CD14-positive monocyte (primary cell): ENCODE measurements around the gene VWA1. TPM values are rescaled to one million over a fixed set of nuclear protein-coding genes. Genes with fewer than 3 reads are reported as not detected.
"Not testable (repeated sequence)": the region's sequence is repeated elsewhere in the genome, so short reads cannot be mapped to it uniquely, and the experiment has no call there.

ENCODE experiments used
- DNase-seq, 3 donors: peaks; one replicate each; pipeline ENCODE4 v3.0.0-alpha.2; 2011 to 2022
- H2AFZ ChIP-seq: 2 replicates; pipeline ENCODE4 v1.6.0; 2012; ENCODE audit warnings: mild to moderate bottlenecking, low read depth, low read length, inconsistent platforms; ENCODE audit not compliant: insufficient read depth, poor library complexity, severe bottlenecking
- H3K27ac ChIP-seq, 2 donors: 1 replicate in 1 of 2; 2 replicates in 1 of 2; pipeline ENCODE4 v1.5.1; 2012 to 2013; ENCODE audit warnings: low read length in 2 of 2, control low read depth in 1 of 2, inconsistent platforms in 1 of 2, low read depth in 1 of 2, mild to moderate bottlenecking in 1 of 2
- H3K27me3 ChIP-seq, 2 donors: one replicate each; pipeline versions ENCODE4 v1.6.0 to v1.6.1; 2011 to 2013; ENCODE audit warnings: low read length in 2 of 2; ENCODE audit not compliant: control insufficient read depth in 2 of 2, insufficient read depth in 2 of 2
- H3K36me3 ChIP-seq, 2 donors: replicated peaks in 1 of 2; 1 replicate in 1 of 2; 2 replicates in 1 of 2; pipeline versions ENCODE4 v1.5.1 to v1.6.1; 2012 to 2013; ENCODE audit warnings: low read length in 2 of 2, control low read depth in 1 of 2, inconsistent platforms in 1 of 2, mild to moderate bottlenecking in 1 of 2; ENCODE audit not compliant: insufficient read depth in 2 of 2, control insufficient read depth in 1 of 2
- H3K4me1 ChIP-seq, 2 donors: 1 replicate in 1 of 2; 2 replicates in 1 of 2; pipeline versions ENCODE4 v1.5.1 to v1.6.1; 2012 to 2013; ENCODE audit warnings: low read length in 2 of 2, control low read depth in 1 of 2, inconsistent platforms in 1 of 2, mild to moderate bottlenecking in 1 of 2, moderate library complexity in 1 of 2; ENCODE audit not compliant: insufficient read depth in 2 of 2, control insufficient read depth in 1 of 2
- H3K4me2 ChIP-seq: replicated peaks from 2 replicates; pipeline ENCODE3; 2012; ENCODE audit warnings: low read length, moderate library complexity, mild to moderate bottlenecking; ENCODE audit not compliant: poor library complexity, severe bottlenecking; ENCODE audit errors: extremely low read depth
- H3K4me3 ChIP-seq, 3 experiments: fragments of 200-600 bp in 1 of 3; sonication (generic) in 1 of 3; replicated peaks in 1 of 3; 1 replicate in 2 of 3; 2 replicates in 1 of 3; pipeline ENCODE4 v1.5.1; 2011 to 2013; ENCODE audit warnings: low read length in 3 of 3, mild to moderate bottlenecking in 3 of 3, control low read depth in 2 of 3, low read depth in 2 of 3, inconsistent platforms in 1 of 3, moderate library complexity in 1 of 3
- H3K79me2 ChIP-seq: 2 replicates; pipeline ENCODE4 v1.6.0; 2012; ENCODE audit warnings: mild to moderate bottlenecking, control low read depth, inconsistent platforms, low read length, moderate library complexity; ENCODE audit not compliant: insufficient read depth
- H3K9ac ChIP-seq: 2 replicates; pipeline ENCODE4 v1.6.0; 2017; ENCODE audit warnings: low read length, mild to moderate bottlenecking; ENCODE audit not compliant: insufficient read depth, poor library complexity, severe bottlenecking
- H3K9me3 ChIP-seq, 2 donors: replicated peaks in 1 of 2; 1 replicate in 1 of 2; 2 replicates in 1 of 2; pipeline versions ENCODE4 v1.5.1 to v1.6.1; 2012 to 2013; ENCODE audit warnings: low read length in 2 of 2, control low read depth in 1 of 2; ENCODE audit not compliant: control insufficient read depth in 1 of 2, insufficient read depth in 1 of 2
- H4K20me1 ChIP-seq: 2 replicates; pipeline ENCODE4 v1.6.0; 2012; ENCODE audit warnings: mild to moderate bottlenecking, low read length, control low read depth, moderate library complexity; ENCODE audit not compliant: insufficient read depth
- H3K27ac Mint-ChIP-seq, 7 donors: one replicate each; pipeline ENCODE4 v1.8.0; 2020; ENCODE audit warnings: mild to moderate bottlenecking in 7 of 7, mixed read lengths in 7 of 7, moderate library complexity in 6 of 7, inconsistent platforms in 2 of 7
- H3K27me3 Mint-ChIP-seq, 3 donors: one replicate each; pipeline ENCODE4 v1.8.0; 2021 to 2022; ENCODE audit warnings: low read depth in 3 of 3, mild to moderate bottlenecking in 3 of 3, mixed read lengths in 3 of 3, moderate library complexity in 3 of 3, inconsistent platforms in 1 of 3
- H3K36me3 Mint-ChIP-seq, 2 donors: one replicate each; pipeline ENCODE4 v1.8.0; 2020; ENCODE audit warnings: mixed read lengths in 2 of 2, inconsistent platforms in 1 of 2, mild to moderate bottlenecking in 1 of 2
- H3K4me1 Mint-ChIP-seq: one replicate; pipeline ENCODE4 v1.8.0; 2020; ENCODE audit warnings: mild to moderate bottlenecking, mixed read lengths
- H3K4me3 Mint-ChIP-seq, 2 donors: one replicate each; pipeline ENCODE4 v1.8.0; 2020; ENCODE audit warnings: mild to moderate bottlenecking in 2 of 2, mixed read lengths in 2 of 2, moderate library complexity in 1 of 2
- H3K9me3 Mint-ChIP-seq, 7 donors: one replicate each; pipeline ENCODE4 v1.8.0; 2020 to 2022; ENCODE audit warnings: mixed read lengths in 7 of 7, mild to moderate bottlenecking in 6 of 7, moderate library complexity in 6 of 7, inconsistent platforms in 2 of 7
- CTCF ChIP-seq: fragments of 200-600 bp; IDR thresholded peaks from one replicate; pipeline ENCODE4 v1.8.0; 2022; ENCODE audit warnings: antibody characterized with exemption, mild to moderate bottlenecking
- WGBS: methylation state at CpG from one replicate; pipeline ENCODE4 v1.1.5; 2013; ENCODE audit warnings: missing lambda C conversion rate; ENCODE audit not compliant: insufficient coverage; 5-methylcytosine and 5-hydroxymethylcytosine counted together
- intact Hi-C, 2 donors: fragments of 100-400 bp; cut with micrococcal nuclease; formaldehyde crosslinking; loops; one replicate each; pipeline versions ENCODE4 v1.15.0 to v1.15.1; 2023
- polyA plus RNA-seq, 3 donors: library from polyadenylated mRNA; depleted of rRNA in 1 of 3; unstranded in 2 of 3; stranded (reverse) in 1 of 3; fragments of 300-500 nt in 2 of 3; fragments of >200 nt in 1 of 3; fragmentation: Illumina TruSeq in 2 of 3; gene quantifications; 1 replicate in 2 of 3; 2 replicates in 1 of 3; pipeline ENCODE4 v1.2.3, GENCODE V29; 2012 to 2021

The VWA1 gene
- polyA plus RNA-seq, 3 donors: not detected

DNA sequence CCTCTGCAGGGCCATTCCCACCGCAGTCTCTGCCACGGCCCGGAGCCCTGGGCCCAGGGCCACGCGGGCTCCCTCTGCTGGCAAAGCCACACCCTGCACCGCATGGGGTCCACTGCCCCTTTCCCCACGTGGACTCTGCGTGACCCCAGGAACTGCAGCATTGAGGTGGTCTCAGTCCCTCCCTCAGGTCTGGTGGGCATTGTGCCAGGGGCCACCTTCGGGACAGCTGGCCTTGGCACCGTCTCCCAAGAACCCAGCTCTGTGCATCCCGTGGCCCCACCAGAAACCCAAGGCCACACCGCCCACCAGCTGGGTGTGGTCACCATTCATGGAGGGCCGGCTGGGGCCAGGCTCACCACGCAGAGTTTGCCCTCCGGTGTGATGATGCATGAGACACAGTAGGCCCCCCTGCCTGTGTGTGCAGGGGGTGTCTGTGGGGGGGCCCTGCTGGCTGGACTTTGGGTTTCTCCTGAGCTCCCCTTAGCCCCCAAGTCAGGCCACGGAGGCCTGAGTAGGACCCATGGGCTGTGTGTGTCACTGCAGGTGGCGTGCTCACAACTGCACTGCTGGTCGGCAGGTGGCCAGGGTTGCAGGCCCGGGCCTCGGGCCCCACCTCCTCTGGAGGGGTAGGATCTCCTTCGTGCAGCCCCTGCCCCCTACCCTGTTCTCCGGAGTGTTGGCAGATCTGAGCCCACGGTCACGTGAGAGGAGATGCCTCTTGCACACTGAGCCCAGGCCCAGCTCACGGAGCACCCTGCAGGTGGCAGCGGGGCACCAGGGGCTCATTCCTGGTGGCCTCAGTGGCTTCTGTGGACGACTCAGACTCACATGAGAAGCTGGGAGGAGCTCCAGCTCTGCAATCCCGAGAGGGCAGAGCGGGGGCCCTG, 5.8 kb downstream of the VWA1 start:
- peaks cover 3% of the 10 kb centered on the region for H3K4me1 Mint-ChIP-seq
- no peak overlapping the region for H3K4me3 ChIP-seq
- 38% methylated on average over 25 of the region's 29 CpGs for WGBS
- peaks cover 0 to 3% (median 0%) of the 10 kb centered on the region in 7 donors for H3K9me3 Mint-ChIP-seq
- no peaks in the 10 kb centered on the region for H3K36me3 ChIP-seq
- H3K27ac ChIP-seq: no peak overlapping the region
- H3K9me3 ChIP-seq: no peaks in the 10 kb centered on the region
- H3K4me1 ChIP-seq: peaks cover under 1 to 2% of the 10 kb centered on the region in 2 donors
- peaks cover 2 to 14% of the 10 kb centered on the region in 2 donors for H3K27me3 ChIP-seq
- peak overlapping the region; percentile 35 for H2AFZ ChIP-seq
- no peak overlapping the region for H3K4me2 ChIP-seq
- DNase-seq: peak; percentile 24 to 41 (median 36)
- TF ChIP-seq CTCF: peak; percentile 94
- H3K79me2 ChIP-seq: no peaks in the 10 kb centered on the region
- H3K27ac Mint-ChIP-seq: peak overlapping the region in 1 of 7 donors; percentile 68
- H3K36me3 Mint-ChIP-seq: peaks cover 0 to under 1% of the 10 kb centered on the region in 2 donors
- peaks cover 6 to 36% (median 14%) of the 10 kb centered on the region in 3 donors for H3K27me3 Mint-ChIP-seq
- no peaks in the 10 kb centered on the region for H4K20me1 ChIP-seq
- no peak overlapping the region for H3K4me3 Mint-ChIP-seq
- H3K9ac ChIP-seq: no peak overlapping the region
- intact Hi-C loops: no loop called here

GRCh38 chr1:1442069-1442770, 6.7 kb downstream of the VWA1 start:
- no peak for TF ChIP-seq CTCF
- WGBS: 97% methylated on average over 27 of the region's 32 CpGs
- Histone ChIP-seq H3K36me3 (no peaks in the 10 kb centered on the region), H3K9me3 (no peaks in the 10 kb centered on the region), H4K20me1 (no peaks in the 10 kb centered on the region), H3K4me1 (no peaks in the 10 kb centered on the region), H3K4me2 (no peak overlapping the region), H3K9ac (no peak overlapping the region), H3K27me3 (peaks cover 0 to 5% of the 10 kb centered on the region in 2 donors), H3K4me3 (no peak overlapping the region), H3K79me2 (no peaks in the 10 kb centered on the region), H2AFZ (no peak overlapping the region), H3K27ac (no peak overlapping the region)
- Mint-ChIP-seq H3K27ac (peak overlapping the region in 1 of 7 donors; percentile 14), H3K9me3 (peaks cover 0 to 2% (median 0%) of the 10 kb centered on the region in 7 donors), H3K27me3 (peaks cover 1 to 29% (median 9%) of the 10 kb centered on the region in 3 donors), H3K4me1 (no peaks in the 10 kb centered on the region), H3K4me3 (no peak overlapping the region), H3K36me3 (no peaks in the 10 kb centered on the region)
- DNase-seq: no peak
- intact Hi-C loops: no loop called here

DNA sequence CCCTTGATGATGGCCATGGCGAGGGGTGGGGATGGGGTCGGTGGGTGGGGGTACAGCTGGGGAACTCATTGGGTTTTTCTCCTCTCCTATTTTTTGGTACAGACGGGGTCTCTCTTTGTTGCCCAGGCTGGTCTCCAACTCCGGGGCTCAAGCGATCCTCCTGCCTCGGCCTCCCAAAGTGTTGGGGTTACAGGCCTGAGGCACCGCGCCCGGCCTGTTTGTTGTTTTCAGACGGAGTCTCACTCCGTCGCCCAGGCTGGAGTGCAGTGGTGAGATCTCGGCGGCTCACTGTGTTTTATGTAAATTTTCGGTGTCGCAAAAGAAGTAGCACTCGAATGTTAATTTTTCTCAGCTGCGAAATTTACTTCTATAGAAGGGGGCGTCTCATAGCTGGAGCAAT, 11.1 kb downstream of the VWA1 start:
- H4K20me1 ChIP-seq, H3K4me1 Mint-ChIP-seq, DNase-seq, H3K36me3 ChIP-seq, H2AFZ ChIP-seq, H3K4me3 Mint-ChIP-seq, H3K36me3 Mint-ChIP-seq, H3K9me3 ChIP-seq, H3K79me2 ChIP-seq, intact Hi-C loops, H3K4me3 ChIP-seq, H3K27me3 ChIP-seq, H3K27ac ChIP-seq, H3K4me1 ChIP-seq, H3K27ac Mint-ChIP-seq, H3K9me3 Mint-ChIP-seq, H3K4me2 ChIP-seq, H3K9ac ChIP-seq: not testable (repeated sequence)
- H3K27me3 Mint-ChIP-seq: peaks cover 3 to 13% (median 5%) of the 10 kb centered on the region in 3 donors
- WGBS: 80% methylated on average over 2 of the region's 19 CpGs
